NT2/D1 (cell line): ENCODE data around the gene CEP85L.

Source experiments
- SUZ12 ChIP-seq: IDR thresholded peaks from 2 replicates; pipeline ENCODE4 v1.6.1; 2011; ENCODE audit not compliant: insufficient read length, insufficient read depth; ENCODE audit errors: extremely low read depth
- YY1 ChIP-seq: IDR thresholded peaks from 2 replicates; pipeline ENCODE4 v1.6.1; 2011; ENCODE audit not compliant: insufficient read length, insufficient read depth
- ZNF274 ChIP-seq: IDR thresholded peaks from 2 replicates; pipeline ENCODE4 v1.6.1; 2011; ENCODE audit warnings: mild to moderate bottlenecking, low read depth, low read length

DNA sequence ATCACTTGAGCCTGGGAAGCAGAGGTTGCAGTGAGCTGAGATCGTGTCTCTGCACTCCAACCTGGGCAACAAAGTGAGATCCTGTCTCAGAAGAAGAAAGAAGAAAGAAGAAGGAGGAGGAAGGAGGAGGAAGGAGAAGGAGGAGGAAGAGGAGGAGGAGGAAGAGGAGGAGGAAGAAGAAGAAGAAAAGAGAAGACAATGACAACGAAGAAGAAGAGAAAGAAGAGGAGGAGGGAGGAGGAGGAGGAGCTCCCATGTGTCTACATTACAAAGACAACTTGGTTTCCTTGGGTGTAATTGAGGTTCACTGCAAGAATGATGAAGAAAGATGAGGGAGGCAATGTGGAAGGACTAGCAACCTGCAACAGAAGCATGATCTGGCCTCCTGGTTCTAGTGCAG is 21.3 kb upstream of the CEP85L start:
- no peak for TF ChIP-seq SUZ12
- TF ChIP-seq ZNF274 = no peak
- no peak for TF ChIP-seq YY1
